ENCODE measurements around the gene ANKHD1. TPM values are rescaled to one million over a fixed set of nuclear protein-coding genes. Genes with fewer than 3 reads are reported as not detected.
"Not testable (repeated sequence)": the region's sequence is repeated elsewhere in the genome, so short reads cannot be mapped to it uniquely, and the experiment has no call there.

The ANKHD1 gene
- total RNA-seq, 1 donor from 2014 or later: 60.6 TPM

DNA sequence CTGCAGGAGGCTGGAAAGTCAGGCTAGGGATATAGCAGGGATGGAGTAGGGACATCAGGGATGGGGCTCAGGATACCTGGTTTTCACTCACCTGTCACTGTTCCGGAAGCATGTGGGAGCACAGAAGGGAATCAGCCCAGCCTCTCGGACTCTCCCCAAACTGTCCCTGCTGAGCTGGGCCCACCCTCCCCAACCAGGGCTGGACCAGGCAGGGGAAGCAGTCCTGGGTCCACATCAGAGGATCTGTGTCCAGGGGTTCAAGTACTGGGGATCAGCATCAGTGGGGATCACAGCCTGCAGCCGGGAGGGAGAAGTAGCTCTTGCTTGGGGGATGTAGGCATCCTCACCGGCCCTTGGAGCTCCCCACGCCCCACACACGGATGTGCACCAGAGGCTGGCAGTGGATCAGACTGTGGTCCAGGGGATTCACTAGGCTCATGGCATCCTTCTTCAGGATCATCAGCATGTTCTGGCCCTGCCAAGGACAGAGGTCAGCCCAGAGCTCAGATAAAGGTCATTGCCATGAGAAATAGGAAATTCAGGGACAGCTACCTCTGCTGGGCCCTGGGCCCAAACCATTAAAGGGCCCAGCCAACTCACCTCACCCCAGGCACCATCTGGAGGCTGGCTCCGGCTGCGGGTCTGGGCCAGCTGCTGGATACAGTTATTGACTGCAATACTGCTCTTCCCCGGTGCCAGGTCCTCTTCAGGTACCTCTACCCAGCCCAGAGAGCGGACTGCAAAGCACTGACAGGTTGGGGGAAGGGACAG, 160.3 kb downstream of the ANKHD1 start:
- peak; percentile 50 for ATAC-seq
- DNase-seq (ENCODE audit: low spot score): peak; percentile 90

DNA sequence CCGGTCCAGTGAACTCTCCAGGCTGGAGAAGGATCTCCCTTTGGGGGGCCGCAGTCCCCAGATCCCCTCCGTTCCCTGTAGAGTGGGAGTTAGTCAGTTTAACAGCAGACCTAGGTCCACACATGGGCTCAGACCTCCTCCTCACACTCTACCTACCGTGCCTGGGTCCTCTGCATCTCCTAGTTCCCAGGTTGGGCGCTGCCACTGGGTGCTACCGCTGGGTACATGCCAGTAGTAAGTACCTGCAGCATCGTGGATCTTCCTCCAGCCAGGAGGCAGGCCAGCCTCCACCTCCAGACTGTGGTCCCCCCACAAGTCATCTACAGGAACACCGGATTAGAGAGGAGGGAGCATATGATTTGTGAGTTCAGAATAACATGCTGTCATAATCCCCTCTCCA, 162.0 kb downstream of the ANKHD1 start:
- ATAC-seq (no peak), DNase-seq (ENCODE audit: low spot score) (no peak)

DNA sequence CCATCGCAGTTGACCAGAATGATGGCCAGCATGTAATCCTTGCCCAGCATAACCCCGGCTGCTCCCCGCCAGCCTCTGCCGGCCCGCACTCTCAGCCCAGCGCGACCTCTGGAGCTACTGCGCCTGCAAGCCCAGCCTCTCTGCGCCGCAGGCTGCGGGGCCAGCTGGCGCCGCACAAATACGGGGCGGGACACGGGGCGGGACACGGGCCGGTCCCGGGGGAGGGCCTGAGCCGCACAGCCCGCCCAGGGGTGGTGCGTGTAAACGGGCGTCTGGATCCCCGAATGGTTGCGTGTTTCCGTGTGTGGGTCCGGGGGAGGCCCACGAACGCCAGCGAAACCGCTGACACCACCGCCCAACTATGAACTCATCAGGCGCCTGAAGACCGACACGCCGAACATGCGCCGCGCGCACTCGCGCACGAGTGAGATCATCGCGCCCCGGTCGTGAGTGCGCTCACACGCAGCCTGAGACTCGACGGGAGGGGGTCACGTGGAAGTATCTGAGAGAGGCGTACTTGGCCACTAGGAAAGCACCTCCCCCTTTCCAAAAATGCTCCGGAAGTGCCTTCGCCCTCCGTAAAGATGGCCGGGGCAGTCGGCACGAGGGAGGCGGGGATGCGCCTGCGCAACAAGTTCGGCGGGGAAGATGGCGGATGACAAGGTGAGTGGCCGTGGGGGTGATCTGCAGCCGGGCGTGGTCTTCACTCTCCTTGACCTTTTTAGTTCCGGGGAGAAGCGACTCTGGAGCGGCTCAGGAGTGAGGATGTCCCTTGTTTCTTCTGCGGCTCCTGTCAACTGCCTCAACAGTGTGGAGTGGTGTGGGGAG, 162.8 kb downstream of the ANKHD1 start, which contains the start of the genes APBB3 and SLC35A4:
Gene APBB3 (minus strand): TSS at position 403 of the 828 bp plus-strand sequence. CDS start 353 bp downstream, at position 50.
Gene SLC35A4 (plus strand): TSS at position 633 of the 828 bp plus-strand sequence. CDS start 2,342 bp downstream, outside the sequence.
- peak; percentile 82 for ATAC-seq

DNA sequence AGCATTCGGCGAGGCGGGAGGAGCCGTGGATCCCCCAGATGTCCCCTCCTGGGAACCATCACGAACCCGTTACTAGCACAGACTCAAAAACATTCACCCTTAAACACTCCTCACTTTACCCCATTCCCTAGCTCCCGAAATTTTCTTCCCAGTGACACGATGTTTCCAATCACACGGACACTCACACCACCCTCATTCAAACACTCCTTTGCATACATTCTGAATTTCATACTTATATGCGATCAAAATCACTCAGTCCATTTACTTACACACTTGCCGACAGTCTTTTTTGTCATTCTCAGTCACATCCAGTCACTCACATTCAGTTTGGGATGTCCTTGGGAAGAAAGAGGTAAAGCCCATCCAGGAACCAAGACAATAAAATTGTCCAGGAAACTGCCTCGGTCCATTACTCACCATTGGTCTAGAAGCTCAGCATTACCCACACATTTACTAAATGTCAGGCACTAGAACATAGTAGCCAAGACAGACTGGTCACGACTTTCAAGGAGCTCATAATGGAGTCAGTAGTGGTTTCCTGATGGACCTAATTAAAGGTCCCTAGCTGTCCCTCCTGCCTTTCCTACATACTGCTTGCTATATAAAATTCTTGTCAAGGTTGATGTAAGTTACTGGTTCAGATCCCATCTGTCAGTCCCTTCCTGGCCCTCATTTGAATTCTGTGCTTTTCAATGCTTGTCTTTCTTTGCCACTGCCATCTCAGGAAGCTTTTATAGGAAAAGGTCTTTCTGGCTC, 163.6 kb downstream of the ANKHD1 start:
- DNase-seq (ENCODE audit: low spot score): no peak
- ATAC-seq: no peak

More for the DNA sequence above, 162.8 kb downstream of the ANKHD1 start, which contains the start of the genes APBB3 and SLC35A4:
- DNase-seq (ENCODE audit: low spot score): peak; percentile 97

DNA sequence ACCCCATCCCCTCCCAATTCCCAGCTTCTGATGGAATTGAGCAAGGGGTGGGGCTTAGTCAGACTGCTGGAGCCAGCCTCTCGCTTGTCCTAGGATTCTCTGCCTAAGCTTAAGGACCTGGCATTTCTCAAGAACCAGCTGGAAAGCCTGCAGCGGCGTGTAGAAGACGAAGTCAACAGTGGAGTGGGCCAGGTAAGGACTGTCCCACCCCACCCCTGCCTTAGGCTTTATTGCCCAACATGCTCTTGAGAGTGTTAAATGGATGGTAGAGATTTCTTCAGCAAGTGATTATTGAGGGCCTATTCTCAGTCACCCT, 164.1 kb downstream of the ANKHD1 start:
- DNase-seq (ENCODE audit: low spot score) (no peak), ATAC-seq (no peak)

DNA sequence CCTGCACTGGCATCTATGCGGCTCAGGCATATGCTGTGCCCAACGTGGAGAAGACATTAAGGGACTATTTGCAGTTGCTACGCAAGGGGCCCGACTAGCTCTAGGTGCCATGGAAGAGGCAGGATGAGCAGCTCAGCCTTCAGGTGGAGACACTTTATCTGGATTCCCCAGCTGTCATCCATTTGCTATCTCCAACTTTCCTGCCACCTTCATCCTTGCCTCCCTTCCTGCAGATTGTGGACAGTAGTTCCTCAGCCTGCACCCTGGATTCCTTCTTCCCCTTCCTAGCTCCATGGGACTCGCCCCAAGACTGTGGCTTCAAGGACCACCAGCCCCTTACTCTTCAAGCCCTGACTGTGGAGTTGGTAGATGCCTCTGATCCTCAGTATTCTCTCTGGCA, 165.0 kb downstream of the ANKHD1 start:
- DNase-seq (ENCODE audit: low spot score): no peak
- ATAC-seq: no peak

DNA sequence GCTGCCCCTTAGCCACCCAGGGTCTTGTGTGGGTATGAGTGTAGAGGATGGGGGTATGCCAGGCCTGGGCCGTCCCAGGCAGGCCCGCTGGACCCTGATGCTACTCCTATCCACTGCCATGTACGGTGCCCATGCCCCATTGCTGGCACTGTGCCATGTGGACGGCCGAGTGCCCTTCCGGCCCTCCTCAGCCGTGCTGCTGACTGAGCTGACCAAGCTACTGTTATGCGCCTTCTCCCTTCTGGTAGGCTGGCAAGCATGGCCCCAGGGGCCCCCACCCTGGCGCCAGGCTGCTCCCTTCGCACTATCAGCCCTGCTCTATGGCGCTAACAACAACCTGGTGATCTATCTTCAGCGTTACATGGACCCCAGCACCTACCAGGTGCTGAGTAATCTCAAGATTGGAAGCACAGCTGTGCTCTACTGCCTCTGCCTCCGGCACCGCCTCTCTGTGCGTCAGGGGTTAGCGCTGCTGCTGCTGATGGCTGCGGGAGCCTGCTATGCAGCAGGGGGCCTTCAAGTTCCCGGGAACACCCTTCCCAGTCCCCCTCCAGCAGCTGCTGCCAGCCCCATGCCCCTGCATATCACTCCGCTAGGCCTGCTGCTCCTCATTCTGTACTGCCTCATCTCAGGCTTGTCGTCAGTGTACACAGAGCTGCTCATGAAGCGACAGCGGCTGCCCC, 165.6 kb downstream of the ANKHD1 start:
- DNase-seq (ENCODE audit: low spot score) (no peak), ATAC-seq (no peak)

DNA sequence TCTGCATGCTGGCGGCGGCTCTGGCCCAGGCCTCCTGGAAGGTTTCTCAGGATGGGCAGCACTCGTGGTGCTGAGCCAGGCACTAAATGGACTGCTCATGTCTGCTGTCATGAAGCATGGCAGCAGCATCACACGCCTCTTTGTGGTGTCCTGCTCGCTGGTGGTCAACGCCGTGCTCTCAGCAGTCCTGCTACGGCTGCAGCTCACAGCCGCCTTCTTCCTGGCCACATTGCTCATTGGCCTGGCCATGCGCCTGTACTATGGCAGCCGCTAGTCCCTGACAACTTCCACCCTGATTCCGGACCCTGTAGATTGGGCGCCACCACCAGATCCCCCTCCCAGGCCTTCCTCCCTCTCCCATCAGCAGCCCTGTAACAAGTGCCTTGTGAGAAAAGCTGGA, 166.2 kb downstream of the ANKHD1 start:
- DNase-seq (ENCODE audit: low spot score) (no peak), ATAC-seq (no peak)

DNA sequence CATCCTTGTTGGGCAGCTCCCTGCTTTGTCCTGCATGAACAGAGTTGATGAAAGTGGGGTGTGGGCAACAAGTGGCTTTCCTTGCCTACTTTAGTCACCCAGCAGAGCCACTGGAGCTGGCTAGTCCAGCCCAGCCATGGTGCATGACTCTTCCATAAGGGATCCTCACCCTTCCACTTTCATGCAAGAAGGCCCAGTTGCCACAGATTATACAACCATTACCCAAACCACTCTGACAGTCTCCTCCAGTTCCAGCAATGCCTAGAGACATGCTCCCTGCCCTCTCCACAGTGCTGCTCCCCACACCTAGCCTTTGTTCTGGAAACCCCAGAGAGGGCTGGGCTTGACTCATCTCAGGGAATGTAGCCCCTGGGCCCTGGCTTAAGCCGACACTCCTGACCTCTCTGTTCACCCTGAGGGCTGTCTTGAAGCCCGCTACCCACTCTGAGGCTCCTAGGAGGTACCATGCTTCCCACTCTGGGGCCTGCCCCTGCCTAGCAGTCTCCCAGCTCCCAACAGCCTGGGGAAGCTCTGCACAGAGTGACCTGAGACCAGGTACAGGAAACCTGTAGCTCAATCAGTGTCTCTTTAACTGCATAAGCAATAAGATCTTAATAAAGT, 166.9 kb downstream of the ANKHD1 start:
- no peak for DNase-seq (ENCODE audit: low spot score)
- no peak for ATAC-seq

DNA sequence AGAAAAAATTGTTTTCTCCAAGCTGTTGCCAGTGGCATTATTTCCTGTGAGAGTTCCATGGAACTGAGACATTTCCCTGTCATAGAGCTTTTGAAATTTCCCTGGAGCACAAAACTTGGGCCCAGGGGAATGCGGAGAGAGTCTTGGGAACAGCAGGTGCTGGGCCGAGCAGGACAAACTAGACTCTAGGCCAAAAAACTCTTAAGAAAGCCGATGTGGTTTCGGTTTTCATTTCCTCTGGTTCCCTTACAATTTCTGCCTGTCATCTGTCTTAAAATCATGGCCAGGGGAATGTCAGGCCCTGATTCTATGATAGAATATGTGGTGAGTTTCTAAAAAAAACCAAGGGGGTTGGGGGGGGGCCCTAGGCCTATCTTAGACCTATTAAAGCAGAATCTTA, 167.6 kb downstream of the ANKHD1 start:
- no peak for DNase-seq (ENCODE audit: low spot score)
- ATAC-seq: no peak

DNA sequence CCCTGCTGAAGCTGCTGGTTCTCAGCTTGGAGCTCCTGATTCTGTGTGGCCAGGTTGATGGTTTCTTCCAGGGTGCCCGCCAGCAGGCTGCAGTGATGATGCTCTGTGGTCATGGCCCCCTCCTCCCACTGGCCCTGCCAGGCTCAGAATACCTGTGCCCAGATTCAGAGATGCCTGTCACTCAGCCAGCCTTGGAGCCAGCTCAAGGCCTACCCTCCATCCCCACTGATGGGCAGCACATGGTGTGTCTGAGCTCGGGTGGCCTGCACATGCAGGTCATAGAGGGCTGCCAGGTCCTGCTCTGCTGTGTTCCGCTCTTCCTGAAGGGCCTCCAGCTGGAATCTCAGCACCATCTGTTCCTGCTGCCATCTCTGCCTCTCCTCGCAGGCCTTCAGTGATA, 168.4 kb downstream of the ANKHD1 start:
- ATAC-seq: no peak
- no peak for DNase-seq (ENCODE audit: low spot score)

DNA sequence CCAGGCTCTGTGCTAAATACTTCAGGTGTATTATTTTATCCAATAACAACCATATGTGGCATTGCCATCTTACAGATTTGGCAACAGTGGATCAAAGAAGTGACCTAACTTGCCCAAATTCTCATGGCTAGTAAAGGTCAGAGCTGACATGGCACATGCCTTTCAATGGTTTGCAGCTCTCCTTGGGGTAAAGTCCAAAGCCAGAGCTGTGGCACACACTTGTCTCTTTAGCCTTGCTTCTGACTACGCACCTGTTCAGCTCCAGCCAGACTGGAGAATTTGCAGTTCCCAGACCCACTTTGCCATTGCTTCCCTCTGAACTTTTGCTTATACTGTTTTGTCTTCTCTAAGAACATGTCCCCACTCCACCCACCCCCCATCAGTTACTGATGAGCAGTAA, 168.9 kb downstream of the ANKHD1 start:
- no peak for ATAC-seq
- DNase-seq (ENCODE audit: low spot score): no peak

DNA sequence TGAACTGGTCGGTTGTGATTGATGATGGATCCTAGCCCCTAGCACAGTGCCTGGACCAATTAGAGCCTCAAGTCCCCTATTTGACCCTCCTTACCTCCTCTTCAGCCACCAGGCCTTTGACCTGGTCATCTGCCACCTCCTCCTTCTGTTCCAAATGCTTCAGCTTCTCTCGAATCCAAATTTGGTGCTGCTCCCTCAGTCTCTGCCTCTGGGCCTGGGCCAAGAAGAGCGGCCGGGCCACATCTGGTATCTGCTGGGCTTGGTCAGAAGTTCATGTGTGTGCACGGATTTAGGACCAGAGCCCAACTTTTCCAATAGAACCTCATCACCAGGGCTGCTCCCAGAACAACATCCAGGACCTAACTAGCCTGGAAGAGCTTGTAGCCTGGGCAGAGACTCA, 169.5 kb downstream of the ANKHD1 start:
- ATAC-seq: peak; percentile 43
- peak; percentile 73 for DNase-seq (ENCODE audit: low spot score)

DNA sequence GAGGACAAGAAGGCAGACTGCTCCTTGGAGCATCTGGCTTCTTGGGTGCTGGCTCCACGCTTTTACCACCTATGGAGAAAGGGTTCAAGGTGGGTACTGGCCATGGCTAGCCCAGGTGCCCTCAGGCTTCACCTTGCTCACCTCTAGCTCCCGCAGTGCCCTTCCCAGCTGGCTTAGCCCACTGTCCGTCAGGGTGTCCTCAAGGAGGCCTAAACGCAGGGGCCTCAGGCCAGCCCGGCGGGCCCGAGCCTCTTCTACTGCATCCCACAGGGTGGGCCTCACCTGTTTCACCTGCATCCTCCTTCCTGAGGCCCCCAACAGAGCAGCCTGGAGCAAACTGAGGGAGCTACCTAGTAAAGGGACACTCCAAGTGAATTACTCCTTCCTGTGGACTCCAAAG, 172.1 kb downstream of the ANKHD1 start:
- no peak for DNase-seq (ENCODE audit: low spot score)

DNA sequence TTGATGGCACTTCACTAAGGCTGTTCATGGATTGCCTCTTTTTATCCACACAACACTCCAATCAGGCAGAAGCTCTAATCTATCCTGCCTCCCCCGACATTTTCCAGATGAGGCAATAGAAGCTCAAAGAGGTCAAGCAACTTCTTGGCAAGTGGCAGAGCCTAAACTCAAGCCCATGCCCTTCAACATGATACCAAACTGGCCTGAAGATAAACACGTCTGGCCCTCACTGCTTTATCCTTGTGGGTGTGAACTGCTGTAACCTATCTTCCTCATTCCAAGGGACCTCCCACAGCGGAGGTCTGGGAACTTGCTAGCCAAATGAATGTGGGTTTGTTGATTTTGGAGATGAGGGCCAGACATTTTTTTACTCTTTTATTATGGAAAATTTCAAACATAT, 172.5 kb downstream of the ANKHD1 start:
- DNase-seq (ENCODE audit: low spot score): peak; percentile 78
- ATAC-seq: peak; percentile 77

More for the DNA sequence above, 172.1 kb downstream of the ANKHD1 start:
- no peak for ATAC-seq

DNA sequence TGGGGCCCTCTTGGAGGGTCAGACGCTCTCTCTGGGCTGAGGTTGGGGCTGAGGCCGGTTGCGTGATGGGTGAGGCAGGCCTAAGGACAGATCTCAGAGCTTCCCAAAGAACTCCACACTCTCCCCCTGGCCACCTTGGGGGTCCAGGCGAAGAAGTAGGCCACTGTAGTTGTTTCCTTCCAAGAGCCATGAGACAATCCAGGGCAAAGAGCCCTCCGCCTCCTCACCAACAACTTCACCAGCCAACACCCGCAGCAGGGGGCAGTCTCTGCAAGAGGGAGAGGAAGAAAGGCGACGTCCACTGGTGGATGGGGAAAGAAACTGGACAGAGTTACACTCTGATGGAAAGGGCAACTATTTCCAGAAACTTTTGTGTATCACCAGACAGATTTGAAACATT, 173.7 kb downstream of the ANKHD1 start:
- ATAC-seq (peak; percentile 83), DNase-seq (ENCODE audit: low spot score) (peak; percentile 80)

DNA sequence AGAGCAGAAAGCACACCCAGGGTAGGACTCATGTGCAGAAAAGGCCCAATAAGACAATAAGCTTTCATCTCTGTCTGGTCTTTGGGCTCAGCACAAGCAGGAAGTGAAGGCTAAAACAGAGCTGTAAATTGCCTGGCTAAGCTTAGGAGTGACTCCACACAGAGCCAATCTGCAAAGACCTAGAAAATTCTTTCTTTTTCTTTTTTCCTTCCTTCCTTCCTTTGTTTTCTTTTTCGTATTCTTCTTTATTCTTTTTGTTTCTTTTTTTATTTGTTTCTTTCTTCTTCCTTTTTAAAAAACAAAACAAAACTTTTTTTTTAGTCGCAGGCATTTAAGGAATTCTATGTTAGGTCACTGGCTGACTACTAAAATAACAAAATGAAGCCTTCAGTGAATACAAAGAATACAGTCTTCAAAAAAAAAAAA, 175.2 kb downstream of the ANKHD1 start:
- ATAC-seq (no peak), DNase-seq (ENCODE audit: low spot score) (no peak)

DNA sequence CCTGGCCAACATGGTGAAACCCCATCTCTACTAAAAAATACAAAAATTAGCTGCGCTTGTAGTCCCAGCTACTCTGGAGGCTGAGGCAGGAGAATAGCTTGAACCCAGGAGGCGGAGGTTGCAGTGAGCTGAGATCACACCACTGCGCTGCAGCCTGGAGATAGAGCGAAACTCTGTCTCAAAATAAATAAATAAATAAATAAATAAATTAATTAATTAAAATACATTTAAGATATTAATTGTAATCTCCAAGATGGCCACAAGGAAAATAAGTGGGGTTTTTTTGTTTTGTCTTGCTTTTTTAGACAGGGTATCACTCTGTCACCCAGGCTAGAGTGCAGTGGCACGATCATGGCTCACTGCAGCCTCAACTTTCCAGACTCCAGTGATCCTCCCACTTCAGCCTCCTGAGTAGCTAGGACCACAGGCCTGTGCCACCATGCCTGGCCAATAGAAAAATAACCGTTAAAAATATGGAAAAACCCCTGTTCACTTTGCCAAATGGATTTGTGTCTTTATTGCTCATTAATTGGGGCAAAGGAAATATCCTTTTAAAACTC, 177.6 kb downstream of the ANKHD1 start:
- not testable (repeated sequence) for DNase-seq (ENCODE audit: low spot score); ATAC-seq

DNA sequence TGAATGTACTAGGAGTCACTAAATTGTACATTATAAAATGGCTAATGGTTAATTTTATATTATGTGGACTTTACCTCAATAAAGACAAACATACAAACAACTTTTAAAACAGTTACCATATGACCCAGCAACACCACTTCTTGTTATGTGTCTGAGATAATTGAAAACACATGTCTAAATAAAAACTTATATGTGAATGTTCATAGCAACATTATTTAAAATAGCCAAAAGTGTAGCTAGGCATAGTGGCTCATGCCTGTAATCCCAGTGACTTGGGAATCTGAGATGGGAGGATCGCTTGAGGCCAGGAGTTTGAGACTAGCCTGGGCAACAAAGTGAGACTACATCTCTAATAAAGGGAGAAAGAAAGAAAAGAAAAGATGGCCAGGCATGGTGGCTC, 185.9 kb downstream of the ANKHD1 start:
- DNase-seq (ENCODE audit: low spot score): no peak
- ATAC-seq: no peak

Data from left lobe of liver (tissue), 2 donors.